A673 (cell line): ENCODE results near the gene PRR15. TPM values are rescaled to one million over a fixed set of nuclear protein-coding genes. Genes with fewer than 3 reads are reported as not detected.

ENCODE experiments used
- BruUV-seq: library from RNA; stranded (reverse); fragments of 400-500 nt; replicated peaks from 2 replicates; lab custom pipeline; 2021; lab: Mats Ljungman, UMichigan
- CTCF ChIA-PET: fragments of 300-600 bp; sonication (Branson Sonifier 250); formaldehyde crosslinking; loops from one replicate; lab custom pipeline; 2022; ENCODE audit warnings: antibody characterized with exemption; lab: Charles Lee
- POLR2A ChIA-PET: fragments of 300-600 bp; sonication (Branson Sonifier 250); formaldehyde crosslinking; loops from one replicate; lab custom pipeline; 2022; ENCODE audit warnings: antibody characterized with exemption; ENCODE audit not compliant: low non-redundant PET; lab: Charles Lee
- DNase-seq: peaks from one replicate; pipeline ENCODE4 v3.0.0-alpha.2; 2015; ENCODE audit warnings: low spot score
- H3K27ac ChIP-seq: fragments of 200-600 bp; sonication (generic); 2 replicates; pipeline ENCODE4 v1.5.1; 2016; ENCODE audit warnings: mixed run types, low read depth, mild to moderate bottlenecking, mixed read lengths, antibody characterized with exemption, low read length; ENCODE audit not compliant: poor library complexity, severe bottlenecking
- H3K27me3 ChIP-seq: fragments of 200-600 bp; sonication (generic); replicated peaks from 2 replicates; pipeline ENCODE4 v1.6.1; 2017; ENCODE audit warnings: mixed run types, low read depth, mild to moderate bottlenecking, mixed read lengths, antibody characterized with exemption, low read length; ENCODE audit not compliant: insufficient read depth, poor library complexity
- H3K36me3 ChIP-seq: fragments of 200-600 bp; sonication (generic); 2 replicates; pipeline ENCODE4 v1.6.1; 2016; ENCODE audit warnings: mixed run types, mild to moderate bottlenecking, mixed read lengths, antibody characterized with exemption, low read length; ENCODE audit not compliant: insufficient read depth, poor library complexity, severe bottlenecking
- H3K4me1 ChIP-seq: fragments of 200-600 bp; sonication (generic); 2 replicates; pipeline ENCODE4 v1.6.1; 2017; ENCODE audit warnings: mixed run types, mild to moderate bottlenecking, mixed read lengths, antibody characterized with exemption, low read length; ENCODE audit not compliant: insufficient read depth, poor library complexity, severe bottlenecking
- H3K4me3 ChIP-seq: fragments of 200-600 bp; sonication (generic); 2 replicates; pipeline ENCODE4 v1.5.1; 2016; ENCODE audit warnings: low read depth, mixed run types, mild to moderate bottlenecking, mixed read lengths, low read length; ENCODE audit not compliant: poor library complexity, severe bottlenecking
- H3K9me3 ChIP-seq: fragments of 200-600 bp; sonication (generic); 2 replicates; pipeline ENCODE4 v1.6.1; 2016; ENCODE audit warnings: mixed run types, low read depth, mild to moderate bottlenecking, mixed read lengths, antibody characterized with exemption, low read length; ENCODE audit not compliant: poor library complexity, severe bottlenecking
- EZH2 ChIP-seq: fragments of 200-600 bp; sonication (generic); IDR thresholded peaks from 2 replicates; pipeline ENCODE4 v1.6.1; 2017; ENCODE audit warnings: borderline replicate concordance, low read depth, mild to moderate bottlenecking, mixed read lengths, antibody characterized with exemption, low read length; ENCODE audit not compliant: poor library complexity, severe bottlenecking
- intact Hi-C: fragments of 100-400 bp; cut with micrococcal nuclease; formaldehyde crosslinking; loops from one replicate; pipeline ENCODE4 v1.10.0; 2022; ENCODE audit not compliant: unreplicated experiment
- total RNA-seq: library from RNA; stranded (reverse); gene quantifications from 2 replicates; pipeline ENCODE4 v1.2.3, GENCODE V29; 2021
- TF ChIP-seq, protein P1 (sequence below): fragments of 300-800, 200-600 bp; sonication (generic); conservative IDR thresholded peaks from 2 replicates; pipeline ENCODE4 v1.5.1; 2017; ENCODE audit warnings: low read depth, mild to moderate bottlenecking, antibody characterized with exemption, low read length, moderate library complexity, mixed read lengths

The PRR15 gene
- total RNA-seq, 1 experiment from 2014 or later, result 0.17 TPM

DNA sequence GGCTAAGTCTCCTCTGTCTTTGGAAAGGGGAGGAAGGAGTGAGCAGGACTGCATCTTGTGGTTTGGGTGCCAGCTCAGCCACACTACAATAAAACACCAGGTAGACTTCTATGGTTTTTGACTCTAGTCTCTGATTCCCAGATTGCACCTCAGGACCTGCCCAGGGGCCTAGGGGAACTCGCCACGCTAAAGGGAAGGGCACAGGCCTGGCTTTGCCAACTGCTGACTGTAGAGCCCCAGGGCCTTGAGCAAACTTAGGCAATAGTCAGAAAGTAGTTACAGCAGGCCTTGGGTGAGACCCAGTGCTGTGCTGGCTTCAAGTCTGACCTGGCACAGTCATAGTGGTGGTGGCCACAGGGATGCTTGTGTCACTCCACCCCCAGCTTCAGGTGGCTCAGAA is 24.2 kb upstream of the PRR15 start:
- Histone ChIP-seq H3K9me3 (peaks cover 4% of the 10 kb centered on the region), H3K4me1 (no peaks in the 10 kb centered on the region), H3K27ac (no peak overlapping the region), H3K36me3 (no peaks in the 10 kb centered on the region), H3K4me3 (no peak overlapping the region), H3K27me3 (peaks cover 3% of the 10 kb centered on the region)
- TF ChIP-seq, protein P1, sequence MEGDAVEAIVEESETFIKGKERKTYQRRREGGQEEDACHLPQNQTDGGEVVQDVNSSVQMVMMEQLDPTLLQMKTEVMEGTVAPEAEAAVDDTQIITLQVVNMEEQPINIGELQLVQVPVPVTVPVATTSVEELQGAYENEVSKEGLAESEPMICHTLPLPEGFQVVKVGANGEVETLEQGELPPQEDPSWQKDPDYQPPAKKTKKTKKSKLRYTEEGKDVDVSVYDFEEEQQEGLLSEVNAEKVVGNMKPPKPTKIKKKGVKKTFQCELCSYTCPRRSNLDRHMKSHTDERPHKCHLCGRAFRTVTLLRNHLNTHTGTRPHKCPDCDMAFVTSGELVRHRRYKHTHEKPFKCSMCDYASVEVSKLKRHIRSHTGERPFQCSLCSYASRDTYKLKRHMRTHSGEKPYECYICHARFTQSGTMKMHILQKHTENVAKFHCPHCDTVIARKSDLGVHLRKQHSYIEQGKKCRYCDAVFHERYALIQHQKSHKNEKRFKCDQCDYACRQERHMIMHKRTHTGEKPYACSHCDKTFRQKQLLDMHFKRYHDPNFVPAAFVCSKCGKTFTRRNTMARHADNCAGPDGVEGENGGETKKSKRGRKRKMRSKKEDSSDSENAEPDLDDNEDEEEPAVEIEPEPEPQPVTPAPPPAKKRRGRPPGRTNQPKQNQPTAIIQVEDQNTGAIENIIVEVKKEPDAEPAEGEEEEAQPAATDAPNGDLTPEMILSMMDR, result no peak
- no peak for TF ChIP-seq EZH2
- DNase-seq, result no peak
- CTCF ChIA-PET, result no interaction called here
- intact Hi-C loops, result no loop called here
- POLR2A ChIA-PET, result no interaction called here
- BruUV-seq, result no TSS peak

DNA sequence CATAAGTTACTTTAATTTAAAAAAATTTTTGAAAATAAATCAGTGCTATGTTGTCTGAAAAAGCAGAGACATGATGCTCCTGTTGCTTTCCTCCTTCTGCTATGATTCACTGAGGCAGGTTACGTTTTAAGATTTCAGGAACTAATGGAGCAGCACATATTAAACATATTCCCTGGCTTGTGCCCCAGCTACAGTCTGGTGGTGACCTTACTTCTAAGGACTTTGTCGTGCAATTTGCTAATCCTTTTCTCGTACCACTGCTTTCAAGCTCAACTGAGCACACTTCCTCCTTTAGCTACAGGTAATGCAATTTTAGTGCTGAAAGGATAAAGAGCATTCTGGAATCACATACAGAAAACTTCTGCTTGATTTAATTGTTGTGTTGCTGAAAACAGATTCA is 16.2 kb upstream of the PRR15 start:
- ChIA-PET POLR2A (no interaction called here), CTCF (no interaction called here)
- TF ChIP-seq EZH2, result no peak
- TF ChIP-seq, protein P1, result no peak
- no peaks in the 10 kb centered on the region for H3K4me1 ChIP-seq
- intact Hi-C loops, result no loop called here
- peaks cover 4% of the 10 kb centered on the region for H3K9me3 ChIP-seq
- H3K27ac ChIP-seq, result no peak overlapping the region
- no TSS peak for BruUV-seq
- no peaks in the 10 kb centered on the region for H3K36me3 ChIP-seq
- H3K27me3 ChIP-seq, result no peaks in the 10 kb centered on the region
- DNase-seq, result no peak
- no peak overlapping the region for H3K4me3 ChIP-seq

DNA sequence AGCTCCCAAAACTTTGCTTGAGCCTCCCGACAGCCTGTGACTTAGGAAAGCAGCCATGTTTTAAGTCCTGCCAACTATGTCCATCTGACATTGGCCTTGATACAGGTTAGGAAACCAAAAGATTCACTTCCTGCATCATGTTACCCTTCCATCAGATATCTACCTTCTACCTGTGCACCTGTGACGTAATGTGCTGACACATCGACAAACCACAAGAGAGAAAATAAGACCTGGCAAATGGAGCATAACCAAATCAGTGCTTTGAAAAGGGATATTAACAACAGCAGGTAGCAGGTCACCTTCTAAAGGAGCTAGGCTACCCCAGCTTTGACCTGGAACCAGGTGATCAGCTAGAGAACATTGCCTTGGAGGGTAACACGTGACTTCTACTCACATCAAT is 14.8 kb upstream of the PRR15 start:
- intact Hi-C loops, result no loop called here
- H3K4me3 ChIP-seq, result no peak overlapping the region
- H3K9me3 ChIP-seq, result no peaks in the 10 kb centered on the region
- ChIA-PET POLR2A (interaction anchor here (0.7 kb wide), 1 partner anchor 46 kb away, joined by 3 read pairs; no protein-coding TSS in a partner anchor), CTCF (no interaction called here)
- no peaks in the 10 kb centered on the region for H3K4me1 ChIP-seq
- TF ChIP-seq EZH2, result no peak
- H3K27ac ChIP-seq, result no peak overlapping the region
- no TSS peak for BruUV-seq
- DNase-seq, result no peak
- H3K27me3 ChIP-seq, result no peaks in the 10 kb centered on the region
- H3K36me3 ChIP-seq, result no peaks in the 10 kb centered on the region

DNA sequence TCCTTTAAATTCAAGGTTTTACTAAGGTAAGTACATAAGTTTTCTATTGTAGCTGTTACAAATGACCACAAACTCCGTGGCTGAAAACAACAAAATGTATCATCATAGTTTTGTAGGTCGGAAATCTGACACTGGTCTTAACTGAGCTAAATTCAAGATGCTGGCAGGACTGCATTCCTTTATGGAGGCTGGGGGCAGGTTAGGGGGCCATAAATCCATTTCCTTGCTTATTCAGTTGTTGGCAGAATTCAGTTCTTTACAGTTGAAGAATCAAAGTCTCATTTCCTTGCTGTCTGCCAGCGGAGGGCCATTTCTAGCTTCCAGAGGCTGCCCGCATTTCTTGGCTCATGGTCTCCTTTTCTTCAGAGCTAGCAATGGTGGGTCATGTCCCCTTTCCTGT is 11.2 kb upstream of the PRR15 start:
- ChIA-PET POLR2A (no interaction called here), CTCF (no interaction called here)
- intact Hi-C loops, result no loop called here

More for the DNA sequence above, 11.2 kb upstream of the PRR15 start:
- H3K4me1 ChIP-seq, result no peaks in the 10 kb centered on the region
- no peaks in the 10 kb centered on the region for H3K27me3 ChIP-seq
- no peak for TF ChIP-seq EZH2
- H3K9me3 ChIP-seq, result no peaks in the 10 kb centered on the region
- H3K27ac ChIP-seq, result no peak overlapping the region
- no peak overlapping the region for H3K4me3 ChIP-seq
- BruUV-seq, result no TSS peak
- DNase-seq, result no peak
- no peaks in the 10 kb centered on the region for H3K36me3 ChIP-seq
